GM23338 (cell line): ENCODE results near the gene RAB1B. TPM values are rescaled to one million over a fixed set of nuclear protein-coding genes. Genes with fewer than 3 reads are reported as not detected.

Experiments used
- ATAC-seq: fragments of 200-7000 bp; cut with Tn5 transposase; 3 replicates; pipeline ENCODE4 v1.9.1; 2020
- DNase-seq: peaks from one replicate; pipeline ENCODE4 v3.0.0-alpha.2; 2015; ENCODE audit warnings: low spot score
- H2AFZ ChIP-seq: fragments of 200-600 bp; sonication (generic); 2 replicates; pipeline ENCODE4 v1.8.0; 2016; ENCODE audit warnings: antibody characterized with exemption, mild to moderate bottlenecking, moderate library complexity
- H3F3A ChIP-seq: fragments of 200-600 bp; sonication (generic); replicated peaks from 2 replicates; pipeline ENCODE4 v1.8.0; 2017; ENCODE audit warnings: antibody characterized with exemption, mixed run types, low read depth
- H3K27ac ChIP-seq: fragments of 200-600 bp; sonication (generic); 2 replicates; pipeline ENCODE4 v1.6.1; 2016; ENCODE audit warnings: low read depth
- H3K27me3 ChIP-seq: fragments of 200-600 bp; sonication (generic); 2 replicates; pipeline ENCODE4 v1.8.0; 2016; ENCODE audit warnings: mild to moderate bottlenecking, mixed run types, moderate library complexity; ENCODE audit not compliant: insufficient read depth
- H3K36me3 ChIP-seq: fragments of 200-600 bp; sonication (generic); 2 replicates; pipeline ENCODE4 v1.8.0; 2016; ENCODE audit warnings: mild to moderate bottlenecking; ENCODE audit not compliant: insufficient read depth
- H3K4me1 ChIP-seq: fragments of 200-600 bp; sonication (generic); 2 replicates; pipeline ENCODE4 v1.8.0; 2016; ENCODE audit warnings: mild to moderate bottlenecking, moderate library complexity; ENCODE audit not compliant: insufficient read depth
- H3K4me2 ChIP-seq: fragments of 200-600 bp; sonication (generic); 2 replicates; pipeline ENCODE4 v1.7.1; 2017; ENCODE audit warnings: mixed run types
- H3K4me3 ChIP-seq: fragments of 200-600 bp; sonication (generic); 2 replicates; pipeline ENCODE4 v1.6.1; 2016; ENCODE audit warnings: mixed run types
- H3K79me2 ChIP-seq: fragments of 200-600 bp; sonication (generic); replicated peaks from 2 replicates; pipeline ENCODE4 v1.8.0; 2017; ENCODE audit warnings: mild to moderate bottlenecking; ENCODE audit not compliant: insufficient read depth
- H3K9me2 ChIP-seq: fragments of 200-600 bp; sonication (generic); 2 replicates; pipeline ENCODE4 v1.8.0; 2017; ENCODE audit not compliant: insufficient read depth
- H4K20me1 ChIP-seq: fragments of 200-600 bp; sonication (generic); replicated peaks from 2 replicates; pipeline ENCODE4 v1.8.0; 2017; ENCODE audit warnings: mild to moderate bottlenecking; ENCODE audit not compliant: insufficient read depth
- H3K27ac Mint-ChIP-seq: 2 replicates; pipeline ENCODE4 v1.8.0; 2020; ENCODE audit warnings: inconsistent platforms, mild to moderate bottlenecking, moderate library complexity, mixed read lengths
- H3K27me3 Mint-ChIP-seq: 3 replicates; pipeline ENCODE4 v1.8.0; 2022; ENCODE audit warnings: low read depth, mild to moderate bottlenecking, moderate library complexity, mixed read lengths, inconsistent platforms; ENCODE audit not compliant: insufficient read depth, poor library complexity
- H3K36me3 Mint-ChIP-seq: 3 replicates; pipeline ENCODE4 v1.8.0; 2021; ENCODE audit warnings: low read depth, mild to moderate bottlenecking, inconsistent platforms, moderate library complexity, mixed read lengths
- H3K4me1 Mint-ChIP-seq: 3 replicates; pipeline ENCODE4 v1.8.0; 2020; ENCODE audit warnings: mild to moderate bottlenecking, inconsistent platforms, mixed read lengths
- H3K4me3 Mint-ChIP-seq: 3 replicates; pipeline ENCODE4 v1.8.0; 2021; ENCODE audit warnings: moderate library complexity, mild to moderate bottlenecking, inconsistent platforms, mixed read lengths
- H3K9me3 Mint-ChIP-seq: 3 replicates; pipeline ENCODE4 v1.8.0; 2020; ENCODE audit warnings: moderate library complexity, mild to moderate bottlenecking, inconsistent platforms, mixed read lengths
- CREB1 ChIP-seq: fragments of 250-450 bp; sonication (Bioruptor Pico); IDR thresholded peaks from 2 replicates; pipeline ENCODE4 v1.5.0; 2020; ENCODE audit warnings: low read depth, mild to moderate bottlenecking, moderate library complexity
- CTCF ChIP-seq, 2 experiments: fragments of 200-600 bp in 1 of 2; sonication (generic) in 1 of 2; conservative IDR thresholded peaks; 2 replicates each; pipeline versions ENCODE4 v1.5.1 to v1.6.1; 2016 to 2017; ENCODE audit warnings: antibody characterized with exemption in 2 of 2, low read depth in 2 of 2, mild to moderate bottlenecking in 2 of 2, moderate library complexity in 1 of 2
- EZH2 ChIP-seq: fragments of 200-600 bp; sonication (generic); IDR thresholded peaks from one replicate; pipeline ENCODE4 v1.8.0; 2017; ENCODE audit warnings: antibody characterized with exemption, mild to moderate bottlenecking, low read depth; ENCODE audit not compliant: unreplicated experiment
- EZH2phosphoT487 ChIP-seq: fragments of 200-600 bp; sonication (generic); IDR thresholded peaks from one replicate; pipeline ENCODE4 v1.8.1; 2018; ENCODE audit warnings: antibody characterized with exemption; ENCODE audit not compliant: unreplicated experiment
- JUNB ChIP-seq: IDR thresholded peaks from one replicate; pipeline ENCODE4 v1.6.1; 2016; ENCODE audit warnings: antibody characterized with exemption; ENCODE audit not compliant: unreplicated experiment
- NANOG ChIP-seq: IDR thresholded peaks from 2 replicates; pipeline ENCODE4 v1.6.1; 2016; ENCODE audit warnings: antibody characterized with exemption, borderline replicate concordance
- POLR2AphosphoS5 ChIP-seq: IDR thresholded peaks from 2 replicates; pipeline ENCODE4 v1.6.1; 2016; ENCODE audit warnings: antibody characterized with exemption, low read depth
- REST ChIP-seq: IDR thresholded peaks from one replicate; pipeline ENCODE4 v1.6.1; 2018; ENCODE audit warnings: antibody characterized with exemption; ENCODE audit not compliant: unreplicated experiment
- STAT1 ChIP-seq: IDR thresholded peaks from one replicate; pipeline ENCODE4 v1.6.1; 2016; ENCODE audit warnings: antibody characterized with exemption; ENCODE audit not compliant: unreplicated experiment
- ZNF114 ChIP-seq: fragments of 250-450 bp; sonication (Bioruptor Pico); IDR thresholded peaks from 2 replicates; pipeline ENCODE4 v1.5.0; 2020; ENCODE audit warnings: mild to moderate bottlenecking, moderate library complexity
- ZNF331 ChIP-seq: fragments of 250-450 bp; sonication (Bioruptor Pico); IDR thresholded peaks from 2 replicates; pipeline ENCODE4 v1.5.0; 2020; ENCODE audit warnings: low read depth, mild to moderate bottlenecking, moderate library complexity
- polyA plus RNA-seq: library from polyadenylated mRNA; unstranded; fragments of >200 nt; fragmentation: Nextera tagmentation; extraction: Ambion mirVana; gene quantifications from 2 replicates; pipeline ENCODE4 v1.2.1, GENCODE V29; 2016
- total RNA-seq: library from RNA; depleted of rRNA; stranded (reverse); fragments of >200 nt; shearing (Covaris generic); gene quantifications from 2 replicates; pipeline ENCODE4 v1.2.3, GENCODE V29; 2014
- TF ChIP-seq, protein P1 (sequence below): fragments of 250-450 bp; sonication (Bioruptor Pico); IDR thresholded peaks from 2 replicates; pipeline ENCODE4 v1.5.0; 2020; ENCODE audit warnings: mild to moderate bottlenecking, moderate library complexity
- TF ChIP-seq, protein P2 (sequence below): IDR thresholded peaks from 2 replicates; pipeline ENCODE4 v1.6.1; 2016; ENCODE audit warnings: antibody characterized with exemption

RAB1B gene
- total and polyA plus RNA-seq, 2 experiments from 2014 or later = 30.5 to 92.7 TPM

DNA sequence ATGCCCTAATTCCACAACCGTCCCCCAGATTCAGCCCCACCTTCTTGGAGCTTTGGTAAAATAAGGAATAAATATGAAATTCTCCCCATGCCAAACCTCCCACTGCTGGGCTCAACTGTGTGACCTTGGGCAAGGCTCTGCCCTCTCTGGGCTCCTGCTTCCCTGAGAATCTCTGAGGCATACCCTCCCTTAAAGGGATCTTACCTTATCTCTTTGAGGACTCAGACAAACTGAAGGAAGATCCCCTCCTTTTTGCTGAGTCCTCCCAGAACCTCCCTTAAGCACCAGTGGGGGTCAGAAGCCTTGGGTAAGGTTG is 45.7 kb downstream of the RAB1B start:
- Mint-ChIP-seq H3K9me3 (peaks cover 8% of the 10 kb centered on the region), H3K36me3 (peaks cover 11% of the 10 kb centered on the region; the same call in 2 of the 3 replicates), H3K27me3 (peaks cover 21% of the 10 kb centered on the region), H3K4me1 (peaks cover 43% of the 10 kb centered on the region), H3K27ac (peak overlapping the region; percentile 74), H3K4me3 (peak overlapping the region; percentile 81)
- Histone ChIP-seq H3K27ac (no peak overlapping the region), H3K9me2 (no peaks in the 10 kb centered on the region), H3K4me2 (peak overlapping the region; percentile 89), H3K4me1 (peaks cover 32% of the 10 kb centered on the region), H3K4me3 (peak overlapping the region; percentile 80; the same call in 1 of the 2 replicates), H4K20me1 (no peaks in the 10 kb centered on the region), H3K27me3 (no peaks in the 10 kb centered on the region), H2AFZ (no peak overlapping the region), H3K36me3 (no peaks in the 10 kb centered on the region), H3K79me2 (no peaks in the 10 kb centered on the region), H3F3A (peaks cover 16% of the 10 kb centered on the region; the same call in 1 of the 2 replicates)
- DNase-seq (no peak), ATAC-seq (no peak)
- no peak for TF ChIP-seq JUNB
- TF ChIP-seq, protein P1, sequence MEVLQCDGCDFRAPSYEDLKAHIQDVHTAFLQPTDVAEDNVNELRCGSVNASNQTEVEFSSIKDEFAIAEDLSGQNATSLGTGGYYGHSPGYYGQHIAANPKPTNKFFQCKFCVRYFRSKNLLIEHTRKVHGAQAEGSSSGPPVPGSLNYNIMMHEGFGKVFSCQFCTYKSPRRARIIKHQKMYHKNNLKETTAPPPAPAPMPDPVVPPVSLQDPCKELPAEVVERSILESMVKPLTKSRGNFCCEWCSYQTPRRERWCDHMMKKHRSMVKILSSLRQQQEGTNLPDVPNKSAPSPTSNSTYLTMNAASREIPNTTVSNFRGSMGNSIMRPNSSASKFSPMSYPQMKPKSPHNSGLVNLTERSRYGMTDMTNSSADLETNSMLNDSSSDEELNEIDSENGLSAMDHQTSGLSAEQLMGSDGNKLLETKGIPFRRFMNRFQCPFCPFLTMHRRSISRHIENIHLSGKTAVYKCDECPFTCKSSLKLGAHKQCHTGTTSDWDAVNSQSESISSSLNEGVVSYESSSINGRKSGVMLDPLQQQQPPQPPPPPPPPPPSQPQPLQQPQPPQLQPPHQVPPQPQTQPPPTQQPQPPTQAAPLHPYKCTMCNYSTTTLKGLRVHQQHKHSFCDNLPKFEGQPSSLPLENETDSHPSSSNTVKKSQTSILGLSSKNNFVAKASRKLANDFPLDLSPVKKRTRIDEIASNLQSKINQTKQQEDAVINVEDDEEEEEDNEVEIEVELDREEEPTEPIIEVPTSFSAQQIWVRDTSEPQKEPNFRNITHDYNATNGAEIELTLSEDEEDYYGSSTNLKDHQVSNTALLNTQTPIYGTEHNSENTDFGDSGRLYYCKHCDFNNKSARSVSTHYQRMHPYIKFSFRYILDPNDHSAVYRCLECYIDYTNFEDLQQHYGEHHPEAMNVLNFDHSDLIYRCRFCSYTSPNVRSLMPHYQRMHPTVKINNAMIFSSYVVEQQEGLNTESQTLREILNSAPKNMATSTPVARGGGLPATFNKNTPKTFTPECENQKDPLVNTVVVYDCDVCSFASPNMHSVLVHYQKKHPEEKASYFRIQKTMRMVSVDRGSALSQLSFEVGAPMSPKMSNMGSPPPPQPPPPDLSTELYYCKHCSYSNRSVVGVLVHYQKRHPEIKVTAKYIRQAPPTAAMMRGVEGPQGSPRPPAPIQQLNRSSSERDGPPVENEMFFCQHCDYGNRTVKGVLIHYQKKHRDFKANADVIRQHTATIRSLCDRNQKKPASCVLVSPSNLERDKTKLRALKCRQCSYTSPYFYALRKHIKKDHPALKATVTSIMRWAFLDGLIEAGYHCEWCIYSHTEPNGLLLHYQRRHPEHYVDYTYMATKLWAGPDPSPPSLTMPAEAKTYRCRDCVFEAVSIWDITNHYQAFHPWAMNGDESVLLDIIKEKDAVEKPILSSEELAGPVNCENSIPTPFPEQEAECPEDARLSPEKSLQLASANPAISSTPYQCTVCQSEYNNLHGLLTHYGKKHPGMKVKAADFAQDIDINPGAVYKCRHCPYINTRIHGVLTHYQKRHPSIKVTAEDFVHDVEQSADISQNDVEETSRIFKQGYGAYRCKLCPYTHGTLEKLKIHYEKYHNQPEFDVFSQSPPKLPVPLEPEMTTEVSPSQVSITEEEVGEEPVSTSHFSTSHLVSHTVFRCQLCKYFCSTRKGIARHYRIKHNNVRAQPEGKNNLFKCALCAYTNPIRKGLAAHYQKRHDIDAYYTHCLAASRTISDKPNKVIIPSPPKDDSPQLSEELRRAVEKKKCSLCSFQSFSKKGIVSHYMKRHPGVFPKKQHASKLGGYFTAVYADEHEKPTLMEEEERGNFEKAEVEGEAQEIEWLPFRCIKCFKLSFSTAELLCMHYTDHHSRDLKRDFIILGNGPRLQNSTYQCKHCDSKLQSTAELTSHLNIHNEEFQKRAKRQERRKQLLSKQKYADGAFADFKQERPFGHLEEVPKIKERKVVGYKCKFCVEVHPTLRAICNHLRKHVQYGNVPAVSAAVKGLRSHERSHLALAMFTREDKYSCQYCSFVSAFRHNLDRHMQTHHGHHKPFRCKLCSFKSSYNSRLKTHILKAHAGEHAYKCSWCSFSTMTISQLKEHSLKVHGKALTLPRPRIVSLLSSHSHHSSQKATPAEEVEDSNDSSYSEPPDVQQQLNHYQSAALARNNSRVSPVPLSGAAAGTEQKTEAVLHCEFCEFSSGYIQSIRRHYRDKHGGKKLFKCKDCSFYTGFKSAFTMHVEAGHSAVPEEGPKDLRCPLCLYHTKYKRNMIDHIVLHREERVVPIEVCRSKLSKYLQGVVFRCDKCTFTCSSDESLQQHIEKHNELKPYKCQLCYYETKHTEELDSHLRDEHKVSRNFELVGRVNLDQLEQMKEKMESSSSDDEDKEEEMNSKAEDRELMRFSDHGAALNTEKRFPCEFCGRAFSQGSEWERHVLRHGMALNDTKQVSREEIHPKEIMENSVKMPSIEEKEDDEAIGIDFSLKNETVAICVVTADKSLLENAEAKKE (CRISPR knock-in tag) = no peak
- TF ChIP-seq STAT1 = no peak
- no peak for TF ChIP-seq CTCF (conservative IDR thresholded peaks at IDR 0.05; ENCODE audit: low read depth in 2 of 2)
- no peak for TF ChIP-seq ZNF331 (CRISPR knock-in tag)
- TF ChIP-seq REST = no peak
- TF ChIP-seq NANOG = no peak
- TF ChIP-seq CREB1 (CRISPR knock-in tag) = no peak
- no peak for TF ChIP-seq EZH2phosphoT487
- no peak for TF ChIP-seq EZH2
- TF ChIP-seq POLR2AphosphoS5 = no peak
- TF ChIP-seq, protein P2, sequence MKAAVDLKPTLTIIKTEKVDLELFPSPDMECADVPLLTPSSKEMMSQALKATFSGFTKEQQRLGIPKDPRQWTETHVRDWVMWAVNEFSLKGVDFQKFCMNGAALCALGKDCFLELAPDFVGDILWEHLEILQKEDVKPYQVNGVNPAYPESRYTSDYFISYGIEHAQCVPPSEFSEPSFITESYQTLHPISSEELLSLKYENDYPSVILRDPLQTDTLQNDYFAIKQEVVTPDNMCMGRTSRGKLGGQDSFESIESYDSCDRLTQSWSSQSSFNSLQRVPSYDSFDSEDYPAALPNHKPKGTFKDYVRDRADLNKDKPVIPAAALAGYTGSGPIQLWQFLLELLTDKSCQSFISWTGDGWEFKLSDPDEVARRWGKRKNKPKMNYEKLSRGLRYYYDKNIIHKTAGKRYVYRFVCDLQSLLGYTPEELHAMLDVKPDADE = no peak
- no peak for TF ChIP-seq ZNF114 (CRISPR knock-in tag)
